Breast epithelium (tissue), 3 donors: ENCODE measurements around the gene STIL.

Experiments used
- CTCF ChIP-seq, 3 donors: fragments of 450-650 bp; IDR thresholded peaks; one replicate each; pipeline ENCODE4 v1.5.1; 2016 to 2017; ENCODE audit warnings: antibody characterized with exemption in 3 of 3, mild to moderate bottlenecking in 3 of 3, moderate library complexity in 3 of 3
- POLR2A ChIP-seq: fragments of 450-650 bp; IDR thresholded peaks from one replicate; pipeline ENCODE4 v1.6.1; 2016; ENCODE audit warnings: antibody characterized with exemption, mild to moderate bottlenecking, moderate library complexity
- POLR2AphosphoS5 ChIP-seq, 3 donors: sonication (generic); formaldehyde crosslinking; IDR thresholded peaks; one replicate each; pipeline ENCODE4 v1.6.1; 2017; ENCODE audit warnings: antibody characterized with exemption in 3 of 3

GRCh38 chr1:47330212-47330611, 16.3 kb upstream of the STIL start:
- TF ChIP-seq CTCF (IDR thresholded peaks at IDR 0.05) (no peak), POLR2A (no peak), POLR2AphosphoS5 (IDR thresholded peaks at IDR 0.05) (no peak)
